ENCODE results near the gene TRIO. TPM values are rescaled to one million over a fixed set of nuclear protein-coding genes. Genes with fewer than 3 reads are reported as not detected.

The TRIO gene
- total and polyA plus RNA-seq, 2 of the 8 experiments (the other 6 are each of a cell fraction or from before 2014, with no cell fraction given): 35.1 to 69.1 TPM

DNA sequence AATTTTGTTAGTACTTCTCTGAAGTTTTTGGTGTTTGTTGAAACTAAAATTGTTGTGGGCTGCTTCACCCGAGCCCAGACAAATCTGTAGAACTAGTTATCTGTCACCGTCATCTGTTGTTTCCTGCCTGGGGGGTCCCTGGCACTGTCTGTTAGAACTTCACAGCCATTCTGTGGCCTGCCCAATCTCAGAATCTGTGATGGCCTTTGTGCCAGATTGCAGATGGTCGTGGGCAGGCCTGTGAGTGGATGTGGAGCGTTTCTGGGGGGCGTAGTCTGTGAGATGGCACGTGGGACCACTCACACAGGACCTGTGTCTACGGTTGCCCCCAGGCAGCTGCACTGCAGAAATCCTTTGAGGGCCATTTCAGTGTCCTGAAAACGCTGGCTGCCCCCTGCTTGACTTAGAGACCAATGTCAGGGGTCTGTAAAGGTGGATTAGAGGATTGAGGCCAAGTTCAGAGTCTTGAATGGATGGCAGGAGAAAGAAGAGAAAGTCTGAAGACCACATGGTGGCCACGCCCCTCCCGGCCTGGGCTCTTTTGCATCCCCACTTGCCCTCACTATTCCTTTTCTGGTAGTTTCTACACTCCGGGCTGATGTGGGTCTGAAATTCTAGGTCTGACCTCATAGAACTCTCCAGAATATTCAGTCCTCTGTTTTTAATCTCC is 38.3 kb downstream of the TRIO start (continued):
- TF ChIP-seq EGR1 (IDR thresholded peaks at IDR 0.05; ENCODE audit: borderline replicate concordance, low read depth, low read length) (peak; percentile 27; the same call in 1 of the 2 replicates), SP1 (IDR thresholded peaks at IDR 0.05; ENCODE audit: low read depth, low read length) (no peak)
